Measurements from ENCODE around the gene RNF141. TPM values are rescaled to one million over a fixed set of nuclear protein-coding genes. Genes with fewer than 3 reads are reported as not detected.

RNF141 gene
- total RNA-seq, 2 experiments from 2014 or later = 8.2 to 20.1 TPM

GRCh38 chr11:10506008-10506370, 35.0 kb downstream of the RNF141 start:
- Histone ChIP-seq H3K9me2 (ENCODE audit: insufficient read depth, low read length) (no peaks in the 10 kb centered on the region), H3K9me3 (ENCODE audit: low read length) (no peaks in the 10 kb centered on the region), H3K4me1 (ENCODE audit: insufficient read depth, low read length, poor library complexity, severe bottlenecking) (no peaks in the 10 kb centered on the region), H2AFZ (ENCODE audit: low read length) (no peak overlapping the region), H3K79me2 (ENCODE audit: insufficient read depth, low read depth, low read length) (no peaks in the 10 kb centered on the region), H4K20me1 (ENCODE audit: insufficient read depth, low read length) (no peaks in the 10 kb centered on the region), H3K36me3 (ENCODE audit: insufficient read depth, low read length) (peaks cover 4% of the 10 kb centered on the region), H3K4me3 (ENCODE audit: low read depth, low read length, poor library complexity, severe bottlenecking) (no peak overlapping the region), H3K4me2 (ENCODE audit: low read length) (no peak overlapping the region), H3K27ac (ENCODE audit: low read depth, low read length, poor library complexity, severe bottlenecking) (no peak overlapping the region)
- ChIA-PET POLR2A (interaction anchor here (0.7 to 0.8 kb wide), 2 partner anchors 11 to 533 kb away, joined by 3 to 5 read pairs; no protein-coding TSS in a partner anchor), CTCF (ENCODE audit: unreplicated experiment) (no interaction called here)
- intact Hi-C loops (cut with micrococcal nuclease; ENCODE audit: unreplicated experiment) = no loop called here
- BruUV-seq (replicated peaks) = no TSS peak
- no peak for TF ChIP-seq EZH2phosphoT487 (IDR thresholded peaks at IDR 0.05; ENCODE audit: borderline replicate concordance, low read depth, low read length)
- TF ChIP-seq, protein P1, sequence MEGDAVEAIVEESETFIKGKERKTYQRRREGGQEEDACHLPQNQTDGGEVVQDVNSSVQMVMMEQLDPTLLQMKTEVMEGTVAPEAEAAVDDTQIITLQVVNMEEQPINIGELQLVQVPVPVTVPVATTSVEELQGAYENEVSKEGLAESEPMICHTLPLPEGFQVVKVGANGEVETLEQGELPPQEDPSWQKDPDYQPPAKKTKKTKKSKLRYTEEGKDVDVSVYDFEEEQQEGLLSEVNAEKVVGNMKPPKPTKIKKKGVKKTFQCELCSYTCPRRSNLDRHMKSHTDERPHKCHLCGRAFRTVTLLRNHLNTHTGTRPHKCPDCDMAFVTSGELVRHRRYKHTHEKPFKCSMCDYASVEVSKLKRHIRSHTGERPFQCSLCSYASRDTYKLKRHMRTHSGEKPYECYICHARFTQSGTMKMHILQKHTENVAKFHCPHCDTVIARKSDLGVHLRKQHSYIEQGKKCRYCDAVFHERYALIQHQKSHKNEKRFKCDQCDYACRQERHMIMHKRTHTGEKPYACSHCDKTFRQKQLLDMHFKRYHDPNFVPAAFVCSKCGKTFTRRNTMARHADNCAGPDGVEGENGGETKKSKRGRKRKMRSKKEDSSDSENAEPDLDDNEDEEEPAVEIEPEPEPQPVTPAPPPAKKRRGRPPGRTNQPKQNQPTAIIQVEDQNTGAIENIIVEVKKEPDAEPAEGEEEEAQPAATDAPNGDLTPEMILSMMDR (conservative IDR thresholded peaks at IDR 0.05; ENCODE audit: low read length) = no peak
- no peak for DNase-seq (ENCODE audit: low spot score)

DNA sequence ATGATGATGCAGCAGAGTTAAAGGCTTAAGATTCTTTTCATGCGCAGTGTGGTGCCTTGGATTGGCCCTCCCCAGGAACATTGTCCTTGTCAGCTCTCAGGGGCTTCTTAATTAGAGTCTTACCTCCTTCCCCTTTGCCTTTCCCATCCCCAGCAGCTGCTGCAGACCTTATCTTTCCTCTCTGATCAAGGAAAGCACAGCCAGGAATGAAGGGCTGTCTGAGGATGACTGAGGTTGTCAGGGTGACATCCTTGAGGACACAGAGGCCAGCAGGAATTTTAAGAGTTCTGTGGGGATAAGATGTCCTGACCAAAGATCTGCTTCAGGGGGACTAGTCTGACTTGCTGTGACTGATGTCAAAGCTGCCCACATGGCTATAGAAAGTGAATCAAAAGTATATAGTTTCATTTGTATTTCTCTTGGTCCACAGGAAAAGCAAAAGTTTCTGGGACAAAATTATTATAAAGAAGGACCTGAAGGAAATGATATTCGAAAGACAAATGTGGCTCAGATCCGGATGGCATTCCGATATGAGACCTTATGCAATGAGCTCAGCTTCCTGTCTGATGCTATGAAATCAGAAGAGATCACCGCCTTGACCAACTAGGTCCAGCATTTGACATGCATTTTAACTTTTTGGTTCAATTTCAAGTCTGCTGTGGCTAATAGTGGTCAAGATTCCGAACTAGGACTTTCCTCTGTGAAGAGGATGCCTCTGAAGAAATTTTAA, 35.5 kb downstream of the RNF141 start:
- BruUV-seq (replicated peaks) = no TSS peak
- Histone ChIP-seq H3K79me2 (ENCODE audit: insufficient read depth, low read depth, low read length) (no peaks in the 10 kb centered on the region), H3K4me1 (ENCODE audit: insufficient read depth, low read length, poor library complexity, severe bottlenecking) (no peaks in the 10 kb centered on the region), H3K4me3 (ENCODE audit: low read depth, low read length, poor library complexity, severe bottlenecking) (no peak overlapping the region), H3K4me2 (ENCODE audit: low read length) (no peak overlapping the region), H3K9me2 (ENCODE audit: insufficient read depth, low read length) (no peaks in the 10 kb centered on the region), H2AFZ (ENCODE audit: low read length) (no peak overlapping the region), H3K27ac (ENCODE audit: low read depth, low read length, poor library complexity, severe bottlenecking) (no peak overlapping the region), H3K36me3 (ENCODE audit: insufficient read depth, low read length) (peaks cover 9% of the 10 kb centered on the region), H4K20me1 (ENCODE audit: insufficient read depth, low read length) (no peaks in the 10 kb centered on the region), H3K9me3 (ENCODE audit: low read length) (no peaks in the 10 kb centered on the region)
- DNase-seq (ENCODE audit: low spot score) = no peak
- TF ChIP-seq EZH2phosphoT487 (IDR thresholded peaks at IDR 0.05; ENCODE audit: borderline replicate concordance, low read depth, low read length) = no peak
- TF ChIP-seq, protein P1 (conservative IDR thresholded peaks at IDR 0.05; ENCODE audit: low read length) = no peak
- ChIA-PET POLR2A (interaction anchor here (0.6 to 0.8 kb wide), 3 partner anchors 10 to 533 kb away, joined by 3 to 5 read pairs (median 3); no protein-coding TSS in a partner anchor), CTCF (ENCODE audit: unreplicated experiment) (interaction anchor here (0.8 kb wide), 1 partner anchor 54 kb away, joined by 3 read pairs; no protein-coding TSS in a partner anchor)
- intact Hi-C loops (cut with micrococcal nuclease; ENCODE audit: unreplicated experiment) = no loop called here

DNA sequence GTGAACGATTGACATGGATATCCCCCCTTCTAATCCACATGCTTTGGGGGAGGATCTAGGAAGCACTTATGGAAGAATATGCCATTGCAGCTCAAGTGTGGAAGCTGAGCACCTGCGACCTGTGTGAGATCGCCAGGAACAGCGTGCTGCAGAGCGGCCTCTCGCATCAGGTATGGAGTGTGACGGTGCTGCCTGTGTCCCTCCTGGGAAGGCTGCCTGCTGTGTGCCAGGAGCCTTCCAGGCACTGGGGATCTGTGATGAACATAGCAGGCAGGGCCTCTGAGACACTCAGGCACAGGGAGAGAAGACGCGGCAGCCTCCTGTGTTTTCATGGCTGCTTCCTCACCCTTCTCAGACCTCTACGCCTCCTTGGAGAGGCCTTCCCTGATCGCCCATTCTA, 36.5 kb downstream of the RNF141 start:
- ChIA-PET POLR2A (no interaction called here), CTCF (ENCODE audit: unreplicated experiment) (no interaction called here)
- no peaks in the 10 kb centered on the region for H3K79me2 ChIP-seq (ENCODE audit: insufficient read depth, low read depth, low read length)
- H2AFZ ChIP-seq (ENCODE audit: low read length) = no peak overlapping the region
- H3K4me3 ChIP-seq (ENCODE audit: low read depth, low read length, poor library complexity, severe bottlenecking) = no peak overlapping the region
- no peaks in the 10 kb centered on the region for H3K9me2 ChIP-seq (ENCODE audit: insufficient read depth, low read length)
- no peak for DNase-seq (ENCODE audit: low spot score)
- H3K4me2 ChIP-seq (ENCODE audit: low read length) = no peak overlapping the region
- intact Hi-C loops (cut with micrococcal nuclease; ENCODE audit: unreplicated experiment) = no loop called here
- no peaks in the 10 kb centered on the region for H3K9me3 ChIP-seq (ENCODE audit: low read length)
- BruUV-seq (replicated peaks) = no TSS peak
- H3K27ac ChIP-seq (ENCODE audit: low read depth, low read length, poor library complexity, severe bottlenecking) = no peak overlapping the region
- no peaks in the 10 kb centered on the region for H4K20me1 ChIP-seq (ENCODE audit: insufficient read depth, low read length)
- TF ChIP-seq, protein P1 (conservative IDR thresholded peaks at IDR 0.05; ENCODE audit: low read length) = no peak
- no peak for TF ChIP-seq EZH2phosphoT487 (IDR thresholded peaks at IDR 0.05; ENCODE audit: borderline replicate concordance, low read depth, low read length)
- no peaks in the 10 kb centered on the region for H3K4me1 ChIP-seq (ENCODE audit: insufficient read depth, low read length, poor library complexity, severe bottlenecking)
- H3K36me3 ChIP-seq (ENCODE audit: insufficient read depth, low read length) = peaks cover 19% of the 10 kb centered on the region
